Activated CD4-positive, CD25-positive, alpha-beta regulatory T cell (primary cell): ENCODE measurements around the gene KRT1.

Source experiments
- DNase-seq, 4 experiments: peaks; one replicate each; lab custom pipeline; 2025; lab: John Stamatoyannopoulos, UW

Gene KRT1

GRCh38 chr12:52698651-52699340 is 18.6 kb upstream of the KRT1 start:
- DNase-seq: no peak

- DNase-seq: no peak
Measured at GRCh38 chr12:52697058-52697582, 16.9 kb upstream of the KRT1 start.

GRCh38 chr12:52696588-52696987 is 16.4 kb upstream of the KRT1 start:
- no peak for DNase-seq

- no peak for DNase-seq
Measured at GRCh38 chr12:52695039-52695438, 14.8 kb upstream of the KRT1 start.

GRCh38 chr12:52694151-52694550 is 13.9 kb upstream of the KRT1 start:
- no peak for DNase-seq

- no peak for DNase-seq
Measured at GRCh38 chr12:52693261-52693660, 13.1 kb upstream of the KRT1 start.

GRCh38 chr12:52692254-52692653 is 12.0 kb upstream of the KRT1 start:
- DNase-seq: no peak

- DNase-seq: no peak
Measured at GRCh38 chr12:52691841-52692150, 11.6 kb upstream of the KRT1 start.

- peak in 3 of 4 experiments; percentile 8 to 38 (median 20) for DNase-seq
Measured at GRCh38 chr12:52691076-52691840, 11.1 kb upstream of the KRT1 start.

GRCh38 chr12:52690351-52691075 is 10.3 kb upstream of the KRT1 start:
- DNase-seq: no peak

GRCh38 chr12:52689936-52690335 is 9.7 kb upstream of the KRT1 start:
- DNase-seq: no peak

- DNase-seq: no peak
Measured at GRCh38 chr12:52689239-52689638, 9.0 kb upstream of the KRT1 start.

- no peak for DNase-seq
Measured at GRCh38 chr12:52688481-52688880, 8.3 kb upstream of the KRT1 start.

GRCh38 chr12:52687497-52688385 is 7.5 kb upstream of the KRT1 start:
- no peak for DNase-seq

- no peak for DNase-seq
Measured at GRCh38 chr12:52686756-52687487, 6.7 kb upstream of the KRT1 start.

GRCh38 chr12:52686063-52686462 is 5.9 kb upstream of the KRT1 start:
- DNase-seq: no peak

GRCh38 chr12:52685406-52685890 is 5.2 kb upstream of the KRT1 start:
- DNase-seq: no peak

- no peak for DNase-seq
Measured at GRCh38 chr12:52684431-52684830, 4.2 kb upstream of the KRT1 start.

- DNase-seq: no peak
Measured at GRCh38 chr12:52683575-52684300, 3.5 kb upstream of the KRT1 start.

GRCh38 chr12:52682938-52683574 is 2.8 kb upstream of the KRT1 start:
- no peak for DNase-seq
